ENCODE data around the gene CEP350.

GRCh38 chr1:180002437-180002836 lies 47.8 kb downstream of the CEP350 start:
- TF ChIP-seq CTCF (conservative IDR thresholded peaks at IDR 0.05; ENCODE audit: low read length) (no peak), EZH2phosphoT487 (IDR thresholded peaks at IDR 0.05; ENCODE audit: borderline replicate concordance, low read depth, low read length) (no peak)
